ENCODE measurements around the gene GCN1. TPM values are rescaled to one million over a fixed set of nuclear protein-coding genes. Genes with fewer than 3 reads are reported as not detected.

The GCN1 gene
- total and polyA plus RNA-seq, 10 donors, result 10.4 to 131 (median 95.5) TPM

DNA sequence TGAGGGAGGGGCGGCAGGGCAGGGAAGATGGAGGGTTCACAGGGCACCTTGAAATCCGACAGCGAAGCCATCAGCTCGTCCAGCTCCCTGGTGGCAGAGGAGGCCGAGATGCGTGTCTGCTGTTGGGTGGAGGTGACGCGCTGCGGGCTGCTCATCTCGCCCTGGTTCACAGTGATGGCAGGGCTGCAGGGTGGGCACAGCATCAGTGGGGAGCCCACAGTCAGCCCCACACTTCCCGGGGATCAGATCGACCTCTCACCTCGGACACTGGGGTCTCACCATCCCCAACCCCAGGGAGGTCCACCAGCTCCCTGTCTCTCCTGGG, 27.0 kb upstream of the GCN1 start:
- H3K4me1 ChIP-seq, result peaks cover 21 to 49% (median 36%) of the 10 kb centered on the region in 6 donors
- peaks cover 6 to 89% (median 67%) of the 10 kb centered on the region in 6 donors for H3K36me3 ChIP-seq
- no peak overlapping the region for H3K4me3 ChIP-seq
- WGBS, 5 donors, result 91 to 97% (median 94%) methylated on average over 11 to 13 of the region's 13 CpGs
- peaks cover 0 to 17% (median 0%) of the 10 kb centered on the region in 7 donors for H3K27me3 ChIP-seq (replicated peaks in 1 of 7)
- intact Hi-C loops (cut with DNase I; ENCODE audit: low total_unique reads), result no loop called here
- no peak overlapping the region for H3K27ac ChIP-seq
- peak in 1 of 3 donors; percentile 46 for TF ChIP-seq POLR2AphosphoS5 (IDR thresholded peaks at IDR 0.05)
- TF ChIP-seq CTCF (IDR thresholded peaks at IDR 0.05 in 8 of 11, conservative IDR thresholded peaks at IDR 0.05 in 3 of 11), result no peak
- H3K9me3 ChIP-seq, result no peaks in the 10 kb centered on the region
- no peak for DNase-seq

DNA sequence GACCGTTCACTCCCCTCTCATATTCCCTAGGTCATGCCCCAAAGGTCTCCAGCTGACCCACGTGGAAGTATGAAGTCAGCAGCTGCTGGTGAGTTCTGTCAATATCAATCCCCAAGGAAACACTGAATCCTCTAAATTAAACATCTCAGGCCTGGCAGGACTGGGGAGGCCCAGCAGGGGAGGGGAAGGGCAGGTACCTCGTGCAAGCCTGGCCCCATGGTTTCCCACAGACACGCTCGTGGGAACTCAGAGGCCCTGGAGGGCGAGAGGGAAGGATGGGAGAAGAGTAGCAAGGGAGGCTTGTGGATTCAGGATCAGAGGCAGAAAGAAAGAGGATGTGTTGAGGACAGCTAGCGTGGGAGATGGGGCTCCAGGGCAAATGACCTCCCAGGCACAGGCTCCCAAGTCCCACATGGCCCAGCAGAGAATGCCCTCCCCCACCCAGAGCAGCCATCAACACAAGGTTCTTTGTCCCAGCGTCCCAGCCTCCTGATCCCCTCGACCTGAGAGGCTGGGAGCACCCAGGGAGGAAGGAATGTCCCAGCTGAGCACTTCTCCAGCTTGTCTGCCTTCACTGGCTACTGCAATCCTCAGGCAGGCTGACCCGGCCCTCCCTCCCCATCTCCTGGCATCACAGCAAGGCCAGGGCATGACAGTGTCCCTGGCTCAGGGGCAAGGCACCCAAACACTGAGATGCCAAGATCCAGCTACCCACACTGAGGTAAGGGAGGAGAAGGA, 26.5 kb upstream of the GCN1 start:
- no peaks in the 10 kb centered on the region for H3K9me3 ChIP-seq
- intact Hi-C loops (cut with DNase I; ENCODE audit: low total_unique reads), result no loop called here
- peaks cover 0 to 17% (median 0%) of the 10 kb centered on the region in 7 donors for H3K27me3 ChIP-seq (replicated peaks in 1 of 7)
- no peak for TF ChIP-seq POLR2AphosphoS5 (IDR thresholded peaks at IDR 0.05)
- TF ChIP-seq CTCF (IDR thresholded peaks at IDR 0.05 in 8 of 11, conservative IDR thresholded peaks at IDR 0.05 in 3 of 11), result no peak
- no peak for TF ChIP-seq POLR2A (IDR thresholded peaks at IDR 0.05)
- DNase-seq, result no peak
- H3K4me3 ChIP-seq, result no peak overlapping the region
- H3K4me1 ChIP-seq, result peaks cover 16 to 49% (median 34%) of the 10 kb centered on the region in 6 donors
- no peak overlapping the region for H3K27ac ChIP-seq
- 81 to 89% (median 85%) methylated on average over 10 of the region's 10 CpGs for WGBS, 5 donors
- H3K36me3 ChIP-seq, result peaks cover 6 to 89% (median 68%) of the 10 kb centered on the region in 6 donors

- no peak for DNase-seq
- Histone ChIP-seq H3K36me3 (peaks cover 6 to 100% (median 83%) of the 10 kb centered on the region in 6 donors), H3K4me3 (no peak overlapping the region), H3K9me3 (no peaks in the 10 kb centered on the region), H3K27me3 (replicated peaks in 1 of 7) (peaks cover 0 to 11% (median 0%) of the 10 kb centered on the region in 7 donors), H3K27ac (no peak overlapping the region), H3K4me1 (peaks cover 0 to 36% (median 22%) of the 10 kb centered on the region in 6 donors)
- intact Hi-C loops (cut with DNase I; ENCODE audit: low total_unique reads), result loop anchor here (10.0 kb wide), 1 partner anchor 46 kb away; the partner anchor contains the start of gene PXN
- 87 to 95% (median 92%) methylated on average over 15 to 19 of the region's 19 CpGs for WGBS, 5 donors
- TF ChIP-seq POLR2AphosphoS5 (IDR thresholded peaks at IDR 0.05), result peak; percentile 35 to 78 (median 53)
- no peak for TF ChIP-seq CTCF (IDR thresholded peaks at IDR 0.05 in 8 of 11, conservative IDR thresholded peaks at IDR 0.05 in 3 of 11)
These were observed 24.4 kb upstream of the GCN1 start for GRCh38 chr12:120218680-120219606.

All from spleen (tissue), 11 donors.